Cardiac muscle cell (in vitro differentiated cells and primary cell): ENCODE measurements around the gene ASB15. TPM values are rescaled to one million over a fixed set of nuclear protein-coding genes. Genes with fewer than 3 reads are reported as not detected.

ENCODE experiments used
- DNase-seq, 2 donors: peaks; one replicate each; pipeline versions ENCODE4 v3.0.0 to v3.0.0-alpha.2; 2010 to 2017; ENCODE audit warnings: low read depth in 1 of 2, low spot score in 1 of 2
- H3K27ac ChIP-seq: fragments of 200-600 bp; sonication (generic); 2 replicates; pipeline ENCODE4 v1.5.1; 2016
- H3K27me3 ChIP-seq: fragments of 200-600 bp; sonication (generic); 2 replicates; pipeline ENCODE4 v1.6.0; 2016; ENCODE audit warnings: control low read depth
- H3K36me3 ChIP-seq: fragments of 200-600 bp; sonication (generic); 2 replicates; pipeline ENCODE4 v1.5.1; 2016; ENCODE audit warnings: control low read depth
- H3K4me1 ChIP-seq: fragments of 200-600 bp; sonication (generic); 2 replicates; pipeline ENCODE4 v1.8.1; 2017; ENCODE audit warnings: low read depth, mild to moderate bottlenecking, mixed run types
- H3K4me3 ChIP-seq: fragments of 200-600 bp; sonication (generic); 2 replicates; pipeline ENCODE4 v1.5.1; 2016; ENCODE audit warnings: mild to moderate bottlenecking
- H3K9me3 ChIP-seq: fragments of 200-600 bp; sonication (generic); 2 replicates; pipeline ENCODE4 v1.5.1; 2017; ENCODE audit warnings: low read depth, mild to moderate bottlenecking, control low read depth
- polyA plus RNA-seq: library from polyadenylated mRNA; unstranded; fragments of >200 nt; fragmentation: Nextera tagmentation; extraction: Ambion mirVana; gene quantifications from 2 replicates; pipeline ENCODE4 v1.2.1, GENCODE V29; 2016
- total RNA-seq: library from RNA; depleted of rRNA; stranded (reverse); fragments of >200 nt; gene quantifications from 2 replicates; pipeline ENCODE4 v1.2.3, GENCODE V29; 2016
- TF ChIP-seq, protein P1 (sequence below): IDR thresholded peaks from 2 replicates; pipeline ENCODE4 v1.5.1; 2012; ENCODE audit warnings: low read depth, mild to moderate bottlenecking, low read length

ASB15 gene
- total and polyA plus RNA-seq, 2 experiments from 2014 or later, result not detected

DNA sequence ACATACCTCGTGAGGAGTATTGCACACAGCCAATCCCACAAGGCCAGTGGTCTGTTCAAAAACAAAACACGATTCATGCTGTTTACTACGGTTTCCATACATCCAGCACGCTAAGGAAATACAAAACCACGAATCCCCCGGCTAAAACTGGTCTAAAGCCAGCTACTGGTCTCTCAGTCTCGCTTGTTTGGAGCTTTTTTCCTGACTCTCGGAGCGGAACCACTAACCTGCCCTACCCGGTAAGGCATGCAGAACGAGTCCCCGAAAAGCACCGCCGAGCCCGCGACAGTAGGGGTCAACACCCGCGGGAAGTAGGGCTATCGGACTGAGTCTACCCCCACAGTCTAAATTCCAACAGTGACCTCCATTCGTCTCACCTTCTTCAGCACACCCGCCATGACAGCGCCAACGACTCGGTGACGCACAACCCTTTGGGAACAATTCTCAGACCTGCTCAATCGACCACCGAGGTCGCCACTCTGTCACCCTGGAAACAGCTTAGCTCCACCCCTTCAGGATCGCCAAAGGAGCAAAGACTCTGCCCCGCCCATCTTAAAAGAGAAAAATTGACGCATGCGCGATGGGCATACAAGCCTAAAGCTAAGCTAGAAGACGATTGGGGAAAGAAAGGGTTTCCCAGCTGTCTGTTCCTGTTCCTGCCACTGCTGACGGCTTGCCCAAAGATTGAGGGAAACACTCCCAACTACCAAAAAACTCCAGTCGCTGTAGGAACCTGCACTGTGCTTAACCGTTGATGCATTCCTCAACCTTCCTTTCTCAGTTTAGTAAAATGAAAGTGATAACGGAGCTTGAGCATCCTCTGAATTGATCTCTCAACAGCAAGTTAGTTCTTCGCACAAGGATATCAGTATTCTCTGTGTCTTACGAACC, 44.0 kb upstream of the ASB15 start, which contains the start of gene NDUFA5:
Gene NDUFA5 (minus strand): TSS at position 421 of the 891 bp plus-strand sequence. CDS start 23 bp downstream, at position 398.
- peaks cover 6% of the 10 kb centered on the region for H3K36me3 ChIP-seq
- TF ChIP-seq, protein P1, sequence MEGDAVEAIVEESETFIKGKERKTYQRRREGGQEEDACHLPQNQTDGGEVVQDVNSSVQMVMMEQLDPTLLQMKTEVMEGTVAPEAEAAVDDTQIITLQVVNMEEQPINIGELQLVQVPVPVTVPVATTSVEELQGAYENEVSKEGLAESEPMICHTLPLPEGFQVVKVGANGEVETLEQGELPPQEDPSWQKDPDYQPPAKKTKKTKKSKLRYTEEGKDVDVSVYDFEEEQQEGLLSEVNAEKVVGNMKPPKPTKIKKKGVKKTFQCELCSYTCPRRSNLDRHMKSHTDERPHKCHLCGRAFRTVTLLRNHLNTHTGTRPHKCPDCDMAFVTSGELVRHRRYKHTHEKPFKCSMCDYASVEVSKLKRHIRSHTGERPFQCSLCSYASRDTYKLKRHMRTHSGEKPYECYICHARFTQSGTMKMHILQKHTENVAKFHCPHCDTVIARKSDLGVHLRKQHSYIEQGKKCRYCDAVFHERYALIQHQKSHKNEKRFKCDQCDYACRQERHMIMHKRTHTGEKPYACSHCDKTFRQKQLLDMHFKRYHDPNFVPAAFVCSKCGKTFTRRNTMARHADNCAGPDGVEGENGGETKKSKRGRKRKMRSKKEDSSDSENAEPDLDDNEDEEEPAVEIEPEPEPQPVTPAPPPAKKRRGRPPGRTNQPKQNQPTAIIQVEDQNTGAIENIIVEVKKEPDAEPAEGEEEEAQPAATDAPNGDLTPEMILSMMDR, result no peak
- H3K27me3 ChIP-seq, result no peaks in the 10 kb centered on the region
- peak; percentile 99 to 100 for DNase-seq
- H3K27ac ChIP-seq, result peak within 1 kb of the TSS; percentile 96
- H3K4me3 ChIP-seq, result peak within 1 kb of the TSS; percentile 93
- peaks cover 11% of the 10 kb centered on the region for H3K4me1 ChIP-seq
- no peaks in the 10 kb centered on the region for H3K9me3 ChIP-seq

DNA sequence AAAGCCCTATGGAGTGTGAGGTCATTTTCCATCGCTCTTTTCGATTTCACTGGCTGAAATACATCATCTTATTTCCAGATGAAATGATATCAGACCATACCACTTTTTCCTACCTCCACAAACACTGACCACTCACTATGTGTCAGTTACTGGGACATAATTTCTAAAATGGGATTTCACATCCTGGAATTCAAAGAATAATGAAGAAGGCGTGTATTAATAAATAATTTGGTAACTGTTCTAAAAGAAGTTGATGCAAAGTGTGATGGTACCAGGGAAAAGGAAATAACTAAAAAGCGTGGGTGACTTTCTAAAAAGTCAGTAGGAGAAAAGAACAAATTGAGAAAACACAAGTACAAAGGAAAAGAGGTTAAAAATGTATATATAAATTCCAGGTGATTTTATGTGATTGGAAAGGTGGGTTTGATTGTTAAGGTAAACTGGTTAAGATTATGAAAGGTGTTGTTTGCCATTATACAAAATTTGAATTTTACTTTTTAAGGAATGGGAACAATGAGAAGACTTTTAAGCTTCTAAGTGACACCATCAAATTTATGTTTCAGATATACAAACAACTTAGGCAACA, 43.2 kb upstream of the ASB15 start:
- H3K36me3 ChIP-seq, result peaks cover 6% of the 10 kb centered on the region
- no peaks in the 10 kb centered on the region for H3K27me3 ChIP-seq
- TF ChIP-seq, protein P1, result no peak
- H3K4me1 ChIP-seq, result peaks cover 11% of the 10 kb centered on the region
- peak overlapping the region; percentile 93 for H3K4me3 ChIP-seq
- peak overlapping the region; percentile 38 for H3K27ac ChIP-seq
- DNase-seq, result no peak
- H3K9me3 ChIP-seq, result no peaks in the 10 kb centered on the region

DNA sequence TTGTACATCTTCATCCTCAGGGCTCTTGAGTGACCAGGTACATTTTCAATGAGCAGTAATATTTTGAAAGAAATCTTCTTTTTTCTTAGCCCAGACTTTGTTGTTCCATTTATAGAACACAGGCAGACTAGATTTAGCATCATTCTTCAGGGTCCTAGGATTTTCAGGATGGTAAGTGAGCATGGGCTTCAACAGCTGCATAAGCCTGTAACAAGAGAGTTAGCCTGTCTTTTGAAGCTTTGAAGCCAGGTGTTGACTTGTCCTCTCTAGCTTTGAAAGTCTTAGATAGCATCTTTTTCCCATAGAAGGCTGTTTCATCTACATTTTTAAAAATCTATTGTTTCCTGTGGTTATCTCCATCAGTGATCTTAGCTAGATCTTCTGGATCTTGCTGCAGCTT, 39.5 kb upstream of the ASB15 start:
- Histone ChIP-seq H3K27me3 (no peaks in the 10 kb centered on the region), H3K36me3 (no peaks in the 10 kb centered on the region), H3K9me3 (no peaks in the 10 kb centered on the region), H3K4me3 (no peak overlapping the region), H3K27ac (no peak overlapping the region), H3K4me1 (no peaks in the 10 kb centered on the region)
- TF ChIP-seq, protein P1, result no peak
- DNase-seq, result no peak

DNA sequence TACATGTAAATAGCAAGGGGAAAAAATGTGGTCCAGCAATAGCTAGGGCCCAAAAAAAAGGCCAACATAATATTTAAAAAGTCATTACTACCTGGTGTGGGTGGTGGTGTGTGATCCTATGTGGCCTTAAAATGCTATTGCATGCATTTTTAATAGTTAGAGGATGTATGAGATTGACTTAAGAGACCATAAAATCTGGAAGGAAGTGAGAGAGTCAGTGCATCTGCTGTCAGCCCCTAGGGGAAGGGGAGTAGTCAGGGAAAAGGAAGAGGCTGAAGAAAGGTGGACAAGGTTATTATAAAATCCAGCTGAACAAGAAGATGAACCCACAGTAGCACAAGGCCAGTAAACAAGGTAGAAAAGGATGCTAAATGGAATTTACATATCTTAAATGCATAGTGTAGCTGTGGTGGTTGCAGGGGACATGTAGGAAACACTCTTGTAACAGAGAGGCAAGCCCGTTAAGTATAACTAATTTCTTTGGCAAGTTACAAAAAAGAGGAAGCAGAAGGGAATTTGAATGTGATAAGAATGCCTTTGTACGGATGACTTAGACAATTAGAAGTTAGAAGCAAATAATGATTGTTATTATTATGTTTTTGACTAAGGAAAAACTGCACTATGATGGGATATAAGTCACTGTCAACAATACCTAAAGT, 32.1 kb upstream of the ASB15 start:
- no peak overlapping the region for H3K4me3 ChIP-seq
- no peaks in the 10 kb centered on the region for H3K36me3 ChIP-seq
- TF ChIP-seq, protein P1, result no peak
- H3K27ac ChIP-seq, result no peak overlapping the region
- H3K9me3 ChIP-seq, result no peaks in the 10 kb centered on the region
- DNase-seq, result no peak
- no peaks in the 10 kb centered on the region for H3K27me3 ChIP-seq
- H3K4me1 ChIP-seq, result no peaks in the 10 kb centered on the region

DNA sequence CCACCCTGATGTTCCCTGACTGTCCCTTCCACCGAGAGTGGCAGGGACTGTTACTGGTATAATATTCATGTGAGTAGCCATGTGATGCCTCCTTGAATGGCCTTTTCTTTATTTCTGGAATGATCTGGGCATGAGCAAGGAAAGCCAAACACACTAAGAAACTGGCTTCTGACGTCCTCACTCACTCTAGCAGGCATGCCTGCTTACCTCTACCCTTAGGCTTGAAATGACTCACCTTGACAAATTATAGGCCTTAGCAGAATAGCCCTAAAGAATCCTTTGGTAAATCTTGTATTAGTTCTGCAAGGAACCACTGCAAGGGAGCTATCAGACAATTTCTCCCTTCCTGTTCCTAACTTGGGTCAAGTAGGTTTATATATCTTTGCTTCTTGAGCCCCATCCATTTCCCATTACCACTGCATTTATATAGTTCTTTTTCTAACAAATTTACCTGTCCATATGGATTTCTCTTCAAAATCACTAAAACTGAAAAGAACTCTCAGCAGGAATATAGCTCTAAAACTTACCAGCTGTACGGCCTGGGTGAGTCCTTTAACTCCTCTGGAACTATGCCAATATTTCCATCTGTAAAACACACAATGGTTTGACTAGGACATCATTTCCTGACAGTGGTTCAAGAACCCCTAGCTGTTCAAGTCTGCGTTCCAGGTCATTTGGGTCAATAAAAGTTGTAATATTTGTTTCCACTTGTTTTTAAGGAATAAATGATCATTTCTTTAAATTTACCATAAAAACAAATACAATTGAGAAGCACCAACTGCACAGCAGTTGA, 31.0 kb upstream of the ASB15 start:
- no peaks in the 10 kb centered on the region for H3K27me3 ChIP-seq
- no peak overlapping the region for H3K27ac ChIP-seq
- TF ChIP-seq, protein P1, result no peak
- peak in 1 of 2 donors; percentile 17 for DNase-seq
- H3K36me3 ChIP-seq, result no peaks in the 10 kb centered on the region
- H3K9me3 ChIP-seq, result no peaks in the 10 kb centered on the region
- no peaks in the 10 kb centered on the region for H3K4me1 ChIP-seq
- no peak overlapping the region for H3K4me3 ChIP-seq
